ENCODE results near the gene SAMSN1. TPM values are rescaled to one million over a fixed set of nuclear protein-coding genes. Genes with fewer than 3 reads are reported as not detected.

The SAMSN1 gene
- total RNA-seq, 1 donor from 2014 or later, result 6.4 TPM

DNA sequence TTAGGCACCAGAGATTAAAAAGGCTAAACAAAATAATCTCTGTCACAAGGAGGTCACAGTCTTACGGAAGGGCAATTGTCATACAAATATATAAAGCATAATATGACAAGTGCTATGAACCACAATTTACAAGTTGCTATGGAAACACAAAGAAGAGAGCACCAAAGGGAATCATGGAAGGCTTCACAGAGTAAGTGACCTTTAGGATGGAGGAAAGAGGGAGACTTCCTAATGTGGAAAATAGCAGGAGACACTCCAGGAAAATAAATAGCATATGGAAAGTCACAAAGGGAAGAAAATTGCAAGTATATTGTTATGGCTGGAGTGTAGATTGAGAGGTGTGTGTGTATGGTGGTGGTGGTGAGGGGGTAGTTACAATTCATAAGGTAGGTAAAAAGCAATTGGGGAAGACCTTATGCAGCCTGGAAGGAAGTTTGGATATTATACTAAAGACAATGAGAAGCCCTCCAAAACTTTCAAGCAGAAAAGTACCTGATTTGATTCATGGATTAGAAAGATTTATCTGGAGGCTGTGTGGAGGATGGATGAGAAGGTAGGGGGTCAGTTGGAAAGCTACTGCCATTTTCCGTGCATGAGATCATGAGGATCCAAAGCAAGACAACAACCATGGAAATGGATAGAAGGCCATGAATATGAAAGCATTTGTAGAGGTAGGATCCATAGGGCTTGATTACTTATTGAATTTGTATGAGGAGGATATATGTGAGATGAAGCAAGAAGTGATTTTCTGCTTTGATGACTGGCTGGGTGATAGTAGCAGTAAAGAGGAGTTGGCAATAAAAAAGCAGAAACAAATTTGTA lies 61.7 kb downstream of the SAMSN1 start:
- Histone ChIP-seq H3K36me3 (no peaks in the 10 kb centered on the region), H3K27me3 (no peaks in the 10 kb centered on the region), H3K9me3 (no peaks in the 10 kb centered on the region), H3K4me1 (no peaks in the 10 kb centered on the region), H3K4me3 (no peak overlapping the region), H3K27ac (no peak overlapping the region)
- DNase-seq (ENCODE audit: extremely low spot score in 2 of 2), result no peak
- intact Hi-C loops (cut with DNase I), result no loop called here
- TF ChIP-seq POLR2AphosphoS5 (IDR thresholded peaks at IDR 0.05; ENCODE audit: insufficient read depth in 1 of 2, low read depth in 1 of 2) (no peak), POLR2A (IDR thresholded peaks at IDR 0.05) (no peak)
- TF ChIP-seq, protein P1, sequence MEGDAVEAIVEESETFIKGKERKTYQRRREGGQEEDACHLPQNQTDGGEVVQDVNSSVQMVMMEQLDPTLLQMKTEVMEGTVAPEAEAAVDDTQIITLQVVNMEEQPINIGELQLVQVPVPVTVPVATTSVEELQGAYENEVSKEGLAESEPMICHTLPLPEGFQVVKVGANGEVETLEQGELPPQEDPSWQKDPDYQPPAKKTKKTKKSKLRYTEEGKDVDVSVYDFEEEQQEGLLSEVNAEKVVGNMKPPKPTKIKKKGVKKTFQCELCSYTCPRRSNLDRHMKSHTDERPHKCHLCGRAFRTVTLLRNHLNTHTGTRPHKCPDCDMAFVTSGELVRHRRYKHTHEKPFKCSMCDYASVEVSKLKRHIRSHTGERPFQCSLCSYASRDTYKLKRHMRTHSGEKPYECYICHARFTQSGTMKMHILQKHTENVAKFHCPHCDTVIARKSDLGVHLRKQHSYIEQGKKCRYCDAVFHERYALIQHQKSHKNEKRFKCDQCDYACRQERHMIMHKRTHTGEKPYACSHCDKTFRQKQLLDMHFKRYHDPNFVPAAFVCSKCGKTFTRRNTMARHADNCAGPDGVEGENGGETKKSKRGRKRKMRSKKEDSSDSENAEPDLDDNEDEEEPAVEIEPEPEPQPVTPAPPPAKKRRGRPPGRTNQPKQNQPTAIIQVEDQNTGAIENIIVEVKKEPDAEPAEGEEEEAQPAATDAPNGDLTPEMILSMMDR (IDR thresholded peaks at IDR 0.05), result no peak

DNA sequence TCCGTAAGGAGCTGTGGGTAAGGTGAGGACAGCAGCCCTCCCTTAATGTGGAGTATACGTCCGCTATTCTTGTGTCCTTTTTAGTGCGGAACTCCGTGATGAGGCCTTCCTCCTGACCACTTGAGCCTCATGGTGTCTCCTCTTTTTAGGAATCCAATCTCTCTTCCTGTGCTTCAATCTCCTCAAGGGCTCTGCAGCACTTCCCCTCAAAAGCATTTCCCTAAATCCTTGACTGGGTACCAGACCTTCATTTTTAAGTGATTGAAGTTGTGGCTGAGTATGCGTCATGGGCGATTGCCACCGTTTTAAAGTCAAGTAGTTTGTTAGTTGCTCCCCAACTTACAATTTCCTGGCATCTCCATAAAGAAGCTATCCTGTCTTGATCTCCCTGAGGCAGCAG lies 62.8 kb downstream of the SAMSN1 start:
- TF ChIP-seq POLR2AphosphoS5 (IDR thresholded peaks at IDR 0.05; ENCODE audit: insufficient read depth in 1 of 2, low read depth in 1 of 2), result no peak
- TF ChIP-seq, protein P1 (IDR thresholded peaks at IDR 0.05), result no peak
- no peak for TF ChIP-seq POLR2A (IDR thresholded peaks at IDR 0.05)
- intact Hi-C loops (cut with DNase I), result no loop called here
- Histone ChIP-seq H3K9me3 (no peaks in the 10 kb centered on the region), H3K27me3 (no peaks in the 10 kb centered on the region), H3K4me1 (no peaks in the 10 kb centered on the region), H3K36me3 (no peaks in the 10 kb centered on the region), H3K27ac (no peak overlapping the region), H3K4me3 (no peak overlapping the region)
- DNase-seq (ENCODE audit: extremely low spot score in 2 of 2), result no peak

DNA sequence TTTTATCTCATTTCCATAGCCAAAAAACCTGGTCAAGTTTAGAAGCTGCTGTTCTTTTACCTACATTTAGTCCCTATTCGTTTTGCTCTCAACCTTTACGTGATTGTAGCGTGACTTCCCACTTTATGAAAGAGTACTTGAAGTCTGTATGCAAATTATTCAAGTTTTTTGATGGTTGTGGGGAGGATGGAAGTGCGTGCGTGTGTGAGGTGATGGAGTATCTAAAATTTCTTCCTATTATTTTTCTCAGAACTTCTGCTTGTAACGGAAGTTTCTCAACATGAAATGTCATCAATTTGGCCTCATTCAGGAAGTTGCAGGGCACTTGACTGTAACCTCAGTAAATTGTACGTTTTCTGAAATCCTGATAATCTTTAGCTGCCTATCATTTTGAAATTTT lies 64.0 kb downstream of the SAMSN1 start:
- intact Hi-C loops (cut with DNase I), result no loop called here

DNA sequence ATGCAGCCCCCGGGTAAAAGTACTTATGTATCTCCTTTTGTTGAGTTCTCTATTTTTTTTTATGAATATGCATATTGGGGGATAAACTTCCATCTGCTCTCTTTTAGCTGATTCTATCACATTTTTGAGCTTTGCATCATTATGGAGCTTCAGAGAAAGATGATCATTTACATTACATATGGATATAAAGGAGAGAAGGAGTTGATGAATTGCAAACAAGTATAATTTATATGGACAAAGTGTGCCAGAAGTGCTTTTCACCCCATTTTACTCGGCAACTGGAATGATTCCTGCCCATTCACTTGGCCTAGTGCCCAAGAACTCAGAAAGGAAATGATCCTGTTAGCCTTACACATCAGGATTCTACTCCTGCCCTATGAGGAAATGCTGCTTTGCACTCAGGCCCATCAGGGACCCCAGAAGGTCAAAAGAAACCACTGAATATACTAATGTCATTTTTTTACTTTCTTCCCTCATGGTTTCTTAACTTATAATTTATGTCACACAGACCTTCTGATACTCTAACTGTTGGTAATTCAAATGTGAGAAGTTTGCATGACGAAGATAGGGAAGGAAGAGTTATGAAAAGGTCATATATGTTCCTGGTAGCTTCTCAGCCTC lies 65.6 kb downstream of the SAMSN1 start:
- no peak for TF ChIP-seq POLR2A (IDR thresholded peaks at IDR 0.05)
- TF ChIP-seq, protein P1 (IDR thresholded peaks at IDR 0.05), result no peak
- TF ChIP-seq POLR2AphosphoS5 (IDR thresholded peaks at IDR 0.05; ENCODE audit: insufficient read depth in 1 of 2, low read depth in 1 of 2), result no peak
- Histone ChIP-seq H3K4me3 (no peak overlapping the region), H3K36me3 (no peaks in the 10 kb centered on the region), H3K9me3 (no peaks in the 10 kb centered on the region), H3K4me1 (peaks cover 6% of the 10 kb centered on the region), H3K27ac (no peak overlapping the region), H3K27me3 (no peaks in the 10 kb centered on the region)
- intact Hi-C loops (cut with DNase I), result no loop called here
- no peak for DNase-seq (ENCODE audit: extremely low spot score in 2 of 2)

More for the DNA sequence above, 64.0 kb downstream of the SAMSN1 start:
- no peaks in the 10 kb centered on the region for H3K9me3 ChIP-seq
- H3K4me1 ChIP-seq, result peaks cover 6% of the 10 kb centered on the region
- H3K27ac ChIP-seq, result no peak overlapping the region
- no peak for DNase-seq (ENCODE audit: extremely low spot score in 2 of 2)
- no peak overlapping the region for H3K4me3 ChIP-seq
- TF ChIP-seq POLR2AphosphoS5 (IDR thresholded peaks at IDR 0.05; ENCODE audit: insufficient read depth in 1 of 2, low read depth in 1 of 2), result no peak
- no peak for TF ChIP-seq POLR2A (IDR thresholded peaks at IDR 0.05)
- TF ChIP-seq, protein P1 (IDR thresholded peaks at IDR 0.05), result no peak
- no peaks in the 10 kb centered on the region for H3K36me3 ChIP-seq
- no peaks in the 10 kb centered on the region for H3K27me3 ChIP-seq
